OCI-LY1 (cell line): Measurements from ENCODE around the gene PTBP2.

ENCODE experiments used
- CTCF ChIP-seq: fragments of 200-600 bp; sonication (generic), shearing (Covaris generic); IDR thresholded peaks from 2 replicates; pipeline ENCODE4 v1.5.1; 2017; ENCODE audit warnings: mild to moderate bottlenecking, antibody characterized with exemption, low read length, moderate library complexity, mixed read lengths
- EZH2 ChIP-seq: fragments of 200-600 bp; sonication (generic), shearing (Covaris generic); IDR thresholded peaks from 2 replicates; pipeline ENCODE4 v1.8.0; 2017; ENCODE audit warnings: borderline replicate concordance, mixed run types, mild to moderate bottlenecking, antibody characterized with exemption, low read length, moderate library complexity, mixed read lengths

- TF ChIP-seq EZH2 (no peak), CTCF (no peak)
Observed at GRCh38 chr1:96708482-96708881, 13.1 kb upstream of the PTBP2 start.
